ENCODE measurements around the gene CCR8. TPM values are rescaled to one million over a fixed set of nuclear protein-coding genes. Genes with fewer than 3 reads are reported as not detected.

The CCR8 gene
- total RNA-seq, 4 donors from 2014 or later = not detected

- no peaks in the 10 kb centered on the region for H3K4me1 ChIP-seq
- no peak for TF ChIP-seq POLR2A (IDR thresholded peaks at IDR 0.05)
- no peak for TF ChIP-seq CTCF (IDR thresholded peaks at IDR 0.05)
- intact Hi-C loops (cut with DNase I; ENCODE audit: low total_unique reads) = loop anchor here (5.0 kb wide), 1 partner anchor 102 kb away; no protein-coding TSS in a partner anchor
- DNase-seq = no peak
- no peak overlapping the region for H3K27ac ChIP-seq
- H3K36me3 ChIP-seq = no peaks in the 10 kb centered on the region
- H3K9me3 ChIP-seq = no peaks in the 10 kb centered on the region
- H3K27me3 ChIP-seq = no peaks in the 10 kb centered on the region
- H3K4me3 ChIP-seq = no peak overlapping the region
Observed at GRCh38 chr3:39289107-39289506, 40.4 kb upstream of the CCR8 start.

- Histone ChIP-seq H3K27me3 (no peaks in the 10 kb centered on the region), H3K4me1 (no peaks in the 10 kb centered on the region), H3K4me3 (no peak overlapping the region), H3K27ac (peak overlapping the region; percentile 14 to 53), H3K36me3 (no peaks in the 10 kb centered on the region), H3K9me3 (no peaks in the 10 kb centered on the region)
- TF ChIP-seq CTCF (IDR thresholded peaks at IDR 0.05) = no peak
- TF ChIP-seq POLR2A (IDR thresholded peaks at IDR 0.05) = no peak
- DNase-seq = no peak
- intact Hi-C loops (cut with DNase I; ENCODE audit: low total_unique reads) = loop anchor here (5.0 kb wide), 1 partner anchor 163 kb away; no protein-coding TSS in a partner anchor
Observed at GRCh38 chr3:39290255-39290654, 39.3 kb upstream of the CCR8 start.

- peak; percentile 57 to 61 for DNase-seq
- Histone ChIP-seq H3K27ac (no peak overlapping the region), H3K4me1 (no peaks in the 10 kb centered on the region), H3K36me3 (no peaks in the 10 kb centered on the region), H3K27me3 (no peaks in the 10 kb centered on the region), H3K9me3 (no peaks in the 10 kb centered on the region), H3K4me3 (no peak overlapping the region)
- intact Hi-C loops (cut with DNase I; ENCODE audit: low total_unique reads) = loop anchor here (5.0 kb wide), 1 partner anchor 165 kb away; no protein-coding TSS in a partner anchor
- TF ChIP-seq POLR2A (IDR thresholded peaks at IDR 0.05) (no peak), CTCF (IDR thresholded peaks at IDR 0.05) (peak; percentile 76 to 92 (median 83))
Observed at GRCh38 chr3:39291903-39292329, 37.6 kb upstream of the CCR8 start.

GRCh38 chr3:39292961-39293360 is 36.5 kb upstream of the CCR8 start:
- DNase-seq = no peak
- H3K4me3 ChIP-seq = no peak overlapping the region
- no peaks in the 10 kb centered on the region for H3K4me1 ChIP-seq
- no peaks in the 10 kb centered on the region for H3K9me3 ChIP-seq
- H3K27me3 ChIP-seq = no peaks in the 10 kb centered on the region
- intact Hi-C loops (cut with DNase I; ENCODE audit: low total_unique reads) = loop anchor here (5.0 kb wide), 1 partner anchor 166 kb away; no protein-coding TSS in a partner anchor
- H3K27ac ChIP-seq = no peak overlapping the region
- TF ChIP-seq CTCF (IDR thresholded peaks at IDR 0.05) (no peak), POLR2A (IDR thresholded peaks at IDR 0.05) (no peak)
- H3K36me3 ChIP-seq = no peaks in the 10 kb centered on the region

GRCh38 chr3:39294446-39295183 is 34.9 kb upstream of the CCR8 start:
- Histone ChIP-seq H3K27me3 (no peaks in the 10 kb centered on the region), H3K36me3 (no peaks in the 10 kb centered on the region), H3K9me3 (peaks cover 0 to 10% of the 10 kb centered on the region in 2 donors), H3K4me3 (no peak overlapping the region), H3K27ac (no peak overlapping the region), H3K4me1 (no peaks in the 10 kb centered on the region)
- DNase-seq = no peak
- intact Hi-C loops (cut with DNase I; ENCODE audit: low total_unique reads) = loop anchor here (5.0 kb wide), 1 partner anchor 167 kb away; no protein-coding TSS in a partner anchor
- TF ChIP-seq POLR2A (IDR thresholded peaks at IDR 0.05) (no peak), CTCF (IDR thresholded peaks at IDR 0.05) (no peak)
